ENCODE results near the gene SLC47A1.

The SLC47A1 gene

DNA sequence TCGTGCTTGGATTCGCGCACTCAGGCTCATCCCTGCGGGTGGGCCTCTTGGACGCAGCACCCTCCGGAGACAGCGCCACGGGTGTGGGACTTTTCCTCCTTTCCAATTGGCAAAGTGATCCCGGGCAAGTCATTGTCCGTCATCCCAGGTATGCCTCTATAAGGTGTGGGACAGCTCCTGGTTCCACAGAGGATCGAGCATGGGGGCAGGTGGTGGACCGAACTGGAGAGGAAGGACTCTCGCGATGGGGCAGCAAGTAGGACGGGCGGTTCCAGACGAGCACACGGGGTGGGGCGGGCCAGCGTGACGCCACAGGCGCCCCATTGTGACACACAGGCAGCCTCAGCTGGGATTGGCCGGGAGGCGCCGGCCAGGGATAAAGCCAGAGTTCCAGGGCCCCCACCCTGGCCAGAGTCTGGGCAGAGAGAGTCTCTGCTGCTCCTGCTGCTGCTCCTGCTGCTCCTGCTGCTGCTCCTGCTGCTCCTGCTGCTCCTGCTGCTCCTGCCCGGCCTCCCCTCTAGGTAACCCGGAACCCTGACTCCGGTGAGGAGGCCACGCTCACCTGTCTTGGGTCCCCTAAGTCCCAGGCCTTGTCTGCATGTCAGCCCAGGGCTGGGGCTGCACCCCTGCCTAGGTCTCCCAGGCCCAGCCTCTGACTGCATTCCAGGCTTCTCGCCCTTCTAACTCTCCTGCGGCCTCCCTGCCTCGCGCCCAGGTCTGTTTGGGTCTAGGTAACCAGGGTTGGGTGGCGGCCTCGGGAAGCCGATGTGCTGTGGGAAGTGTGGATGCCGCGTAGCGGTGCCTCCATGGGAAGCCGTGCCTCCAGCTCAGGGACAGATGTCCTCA is 38.5 kb upstream of the SLC47A1 start:
- Histone ChIP-seq H4K5ac (ENCODE audit: low read length) (no peak overlapping the region), H2BK15ac (replicated peaks; ENCODE audit: low read depth) (no peak overlapping the region), H3K27me3 (ENCODE audit: insufficient read depth, low read length, poor library complexity) (no peaks in the 10 kb centered on the region), H3K79me2 (ENCODE audit: control insufficient read depth, insufficient read depth, low read length) (no peaks in the 10 kb centered on the region), H3K4me3 (ENCODE audit: low read length) (no peak overlapping the region), H3K9ac (ENCODE audit: low read length) (no peak overlapping the region), H3K36me3 (ENCODE audit: control insufficient read depth, insufficient read depth, low read length) (no peaks in the 10 kb centered on the region), H3K4me1 (ENCODE audit: control insufficient read depth, low read depth, low read length) (no peaks in the 10 kb centered on the region), H3K4me2 (ENCODE audit: low read length) (no peak overlapping the region), H3K18ac (ENCODE audit: low read length) (no peak overlapping the region), H2BK5ac (ENCODE audit: low read length) (no peak overlapping the region), H3K27ac (ENCODE audit: low read depth, low read length) (no peak overlapping the region), H2BK120ac (ENCODE audit: low read depth, low read length) (no peak overlapping the region), H3K23ac (ENCODE audit: low read length) (no peak overlapping the region), H3K79me1 (ENCODE audit: low read length) (no peaks in the 10 kb centered on the region), H3K56ac (ENCODE audit: low read length) (peak overlapping the region; percentile 58), H3K4ac (ENCODE audit: low read depth, low read length) (no peak overlapping the region), H4K8ac (ENCODE audit: low read depth, low read length) (no peak overlapping the region), H2AK5ac (ENCODE audit: low read length) (no peak overlapping the region)
- WGBS (ENCODE audit: extremely low coverage, insufficient coverage, low lambda C conversion rate) = no CpG with 5 or more reads among the region's 40 CpGs
- no peak for DNase-seq

DNA sequence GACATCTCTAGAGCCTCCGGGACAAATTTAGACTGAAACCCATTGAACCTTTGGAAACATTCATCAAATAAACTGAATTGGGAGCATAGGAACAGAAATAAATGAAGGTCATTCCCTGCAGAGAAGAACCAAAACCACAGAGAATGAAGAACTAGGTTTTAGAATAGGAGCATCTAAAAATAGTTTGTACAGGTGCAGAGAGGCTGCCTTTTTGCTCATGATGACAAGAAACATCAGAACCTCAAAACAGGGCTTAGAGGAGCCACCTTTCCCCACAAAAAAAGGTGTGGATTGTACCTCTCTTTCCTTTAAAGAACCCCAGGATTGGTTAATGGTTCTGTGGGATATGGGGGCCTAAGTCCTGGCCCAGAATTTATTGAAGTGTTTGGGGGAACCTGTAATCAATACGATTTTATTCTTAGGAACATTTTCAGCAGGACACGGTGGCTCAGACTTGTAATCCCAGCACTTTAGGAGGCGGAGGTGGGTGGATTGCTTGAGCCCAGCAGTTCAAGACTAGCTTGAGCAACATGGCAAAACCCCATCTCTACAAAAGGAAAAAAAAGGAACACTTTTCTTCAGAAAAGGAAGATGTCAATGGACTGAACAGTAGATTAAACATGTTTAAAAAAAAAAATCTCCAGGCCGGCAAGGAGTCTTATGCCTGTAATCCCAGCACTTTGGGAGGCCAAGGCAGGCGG is 37.7 kb upstream of the SLC47A1 start:
- H2BK5ac ChIP-seq (ENCODE audit: low read length) = no peak overlapping the region
- no peak overlapping the region for H3K27ac ChIP-seq (ENCODE audit: low read depth, low read length)
- no peak overlapping the region for H2BK15ac ChIP-seq (replicated peaks; ENCODE audit: low read depth)
- no peak overlapping the region for H3K23ac ChIP-seq (ENCODE audit: low read length)
- H3K18ac ChIP-seq (ENCODE audit: low read length) = no peak overlapping the region
- no peak overlapping the region for H4K8ac ChIP-seq (ENCODE audit: low read depth, low read length)
- H3K79me1 ChIP-seq (ENCODE audit: low read length) = no peaks in the 10 kb centered on the region
- no peak overlapping the region for H4K5ac ChIP-seq (ENCODE audit: low read length)
- H3K9ac ChIP-seq (ENCODE audit: low read length) = no peak overlapping the region
- no peak overlapping the region for H2BK120ac ChIP-seq (ENCODE audit: low read depth, low read length)
- H3K56ac ChIP-seq (ENCODE audit: low read length) = peak overlapping the region; percentile 58
- no peak overlapping the region for H3K4me3 ChIP-seq (ENCODE audit: low read length)
- WGBS (ENCODE audit: extremely low coverage, insufficient coverage, low lambda C conversion rate) = no CpG with 5 or more reads among the region's 6 CpGs
- H3K27me3 ChIP-seq (ENCODE audit: insufficient read depth, low read length, poor library complexity) = no peaks in the 10 kb centered on the region
- no peaks in the 10 kb centered on the region for H3K4me1 ChIP-seq (ENCODE audit: control insufficient read depth, low read depth, low read length)
- no peak for DNase-seq
- H3K4ac ChIP-seq (ENCODE audit: low read depth, low read length) = no peak overlapping the region
- H3K4me2 ChIP-seq (ENCODE audit: low read length) = no peak overlapping the region
- no peaks in the 10 kb centered on the region for H3K36me3 ChIP-seq (ENCODE audit: control insufficient read depth, insufficient read depth, low read length)
- H3K79me2 ChIP-seq (ENCODE audit: control insufficient read depth, insufficient read depth, low read length) = no peaks in the 10 kb centered on the region
- no peak overlapping the region for H2AK5ac ChIP-seq (ENCODE audit: low read length)

- H3K9ac ChIP-seq (ENCODE audit: low read length) = no peak overlapping the region
- no peak overlapping the region for H4K5ac ChIP-seq (ENCODE audit: low read length)
- DNase-seq = no peak
- H2BK15ac ChIP-seq (replicated peaks; ENCODE audit: low read depth) = no peak overlapping the region
- no peaks in the 10 kb centered on the region for H3K79me2 ChIP-seq (ENCODE audit: control insufficient read depth, insufficient read depth, low read length)
- no peaks in the 10 kb centered on the region for H3K36me3 ChIP-seq (ENCODE audit: control insufficient read depth, insufficient read depth, low read length)
- no peaks in the 10 kb centered on the region for H3K79me1 ChIP-seq (ENCODE audit: low read length)
- no peak overlapping the region for H3K4ac ChIP-seq (ENCODE audit: low read depth, low read length)
- no peak overlapping the region for H3K56ac ChIP-seq (ENCODE audit: low read length)
- no peak overlapping the region for H3K4me2 ChIP-seq (ENCODE audit: low read length)
- H3K27me3 ChIP-seq (ENCODE audit: insufficient read depth, low read length, poor library complexity) = no peaks in the 10 kb centered on the region
- no peak overlapping the region for H2BK120ac ChIP-seq (ENCODE audit: low read depth, low read length)
- no peak overlapping the region for H2AK5ac ChIP-seq (ENCODE audit: low read length)
- no peaks in the 10 kb centered on the region for H3K4me1 ChIP-seq (ENCODE audit: control insufficient read depth, low read depth, low read length)
- no peak overlapping the region for H3K23ac ChIP-seq (ENCODE audit: low read length)
- H2BK5ac ChIP-seq (ENCODE audit: low read length) = no peak overlapping the region
- H3K18ac ChIP-seq (ENCODE audit: low read length) = no peak overlapping the region
- no peak overlapping the region for H4K8ac ChIP-seq (ENCODE audit: low read depth, low read length)
- H3K4me3 ChIP-seq (ENCODE audit: low read length) = no peak overlapping the region
- no peak overlapping the region for H3K27ac ChIP-seq (ENCODE audit: low read depth, low read length)
Measured at GRCh38 chr17:19497624-19498023, 36.0 kb upstream of the SLC47A1 start.

DNA sequence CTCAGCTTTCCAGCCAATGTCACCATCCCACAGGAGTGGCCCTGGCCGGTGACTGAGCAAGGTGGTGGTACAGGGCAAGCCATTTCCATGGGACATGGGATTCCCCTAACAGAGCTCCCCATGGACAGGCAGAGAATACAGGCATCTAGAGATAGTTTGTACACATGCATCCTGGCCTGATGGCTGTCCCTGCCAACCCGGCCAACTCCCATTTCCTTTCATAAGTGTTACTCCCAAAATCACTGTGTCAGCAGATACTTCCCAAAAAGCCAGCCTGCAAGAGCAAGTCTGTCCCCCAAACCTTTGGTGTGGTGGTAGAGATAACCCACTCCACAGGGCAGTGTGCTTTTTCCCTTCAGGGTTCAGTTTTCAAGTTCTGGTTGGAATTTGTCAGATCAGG is 32.4 kb upstream of the SLC47A1 start:
- Histone ChIP-seq H3K56ac (ENCODE audit: low read length) (no peak overlapping the region), H3K23ac (ENCODE audit: low read length) (no peak overlapping the region)
- no peak for DNase-seq

DNA sequence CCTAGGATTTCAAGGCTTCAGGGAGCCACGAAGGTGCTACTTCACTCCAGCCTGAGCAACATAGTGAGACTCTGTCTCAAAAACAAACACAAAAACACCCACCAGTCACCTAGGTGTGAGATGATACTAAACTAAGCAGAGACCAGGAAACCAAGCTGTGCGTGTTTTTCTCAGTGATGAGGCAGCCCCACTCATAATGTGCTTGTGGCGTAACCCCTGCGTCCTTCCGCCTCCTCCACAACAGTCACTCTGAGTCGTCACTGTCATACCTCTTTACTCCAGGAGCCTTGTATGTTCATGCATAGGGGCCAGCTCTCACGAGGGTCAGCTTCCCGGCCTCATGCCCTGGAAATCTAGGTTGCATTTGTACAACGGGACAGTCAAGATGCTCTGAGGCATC is 31.1 kb upstream of the SLC47A1 start:
- no peak overlapping the region for H2AK5ac ChIP-seq (ENCODE audit: low read length)
- DNase-seq = no peak
- H4K8ac ChIP-seq (ENCODE audit: low read depth, low read length) = no peak overlapping the region
- H3K79me1 ChIP-seq (ENCODE audit: low read length) = no peaks in the 10 kb centered on the region
- no peak overlapping the region for H4K5ac ChIP-seq (ENCODE audit: low read length)
- H3K56ac ChIP-seq (ENCODE audit: low read length) = no peak overlapping the region
- no peak overlapping the region for H2BK5ac ChIP-seq (ENCODE audit: low read length)
- no peaks in the 10 kb centered on the region for H3K27me3 ChIP-seq (ENCODE audit: insufficient read depth, low read length, poor library complexity)
- H3K79me2 ChIP-seq (ENCODE audit: control insufficient read depth, insufficient read depth, low read length) = no peaks in the 10 kb centered on the region
- no peak overlapping the region for H3K23ac ChIP-seq (ENCODE audit: low read length)
- H3K18ac ChIP-seq (ENCODE audit: low read length) = no peak overlapping the region
- H2BK15ac ChIP-seq (replicated peaks; ENCODE audit: low read depth) = no peak overlapping the region
- H3K27ac ChIP-seq (ENCODE audit: low read depth, low read length) = no peak overlapping the region
- no CpG with 5 or more reads among the region's 9 CpGs for WGBS (ENCODE audit: extremely low coverage, insufficient coverage, low lambda C conversion rate)
- H3K4ac ChIP-seq (ENCODE audit: low read depth, low read length) = no peak overlapping the region
- H3K4me2 ChIP-seq (ENCODE audit: low read length) = no peak overlapping the region
- no peak overlapping the region for H3K4me3 ChIP-seq (ENCODE audit: low read length)
- no peak overlapping the region for H3K9ac ChIP-seq (ENCODE audit: low read length)
- no peaks in the 10 kb centered on the region for H3K4me1 ChIP-seq (ENCODE audit: control insufficient read depth, low read depth, low read length)
- H3K36me3 ChIP-seq (ENCODE audit: control insufficient read depth, insufficient read depth, low read length) = no peaks in the 10 kb centered on the region
- H2BK120ac ChIP-seq (ENCODE audit: low read depth, low read length) = no peak overlapping the region

More for the DNA sequence above, 32.4 kb upstream of the SLC47A1 start:
- Histone ChIP-seq H3K79me2 (ENCODE audit: control insufficient read depth, insufficient read depth, low read length) (no peaks in the 10 kb centered on the region), H3K4me1 (ENCODE audit: control insufficient read depth, low read depth, low read length) (no peaks in the 10 kb centered on the region), H3K9ac (ENCODE audit: low read length) (no peak overlapping the region), H3K4me2 (ENCODE audit: low read length) (no peak overlapping the region), H3K4me3 (ENCODE audit: low read length) (no peak overlapping the region), H4K8ac (ENCODE audit: low read depth, low read length) (no peak overlapping the region), H3K4ac (ENCODE audit: low read depth, low read length) (no peak overlapping the region), H3K27me3 (ENCODE audit: insufficient read depth, low read length, poor library complexity) (no peaks in the 10 kb centered on the region), H2BK5ac (ENCODE audit: low read length) (no peak overlapping the region), H2BK15ac (replicated peaks; ENCODE audit: low read depth) (no peak overlapping the region), H4K5ac (ENCODE audit: low read length) (no peak overlapping the region), H2AK5ac (ENCODE audit: low read length) (peak overlapping the region; percentile 18), H3K27ac (ENCODE audit: low read depth, low read length) (no peak overlapping the region), H3K18ac (ENCODE audit: low read length) (no peak overlapping the region), H3K36me3 (ENCODE audit: control insufficient read depth, insufficient read depth, low read length) (no peaks in the 10 kb centered on the region), H2BK120ac (ENCODE audit: low read depth, low read length) (no peak overlapping the region), H3K79me1 (ENCODE audit: low read length) (no peaks in the 10 kb centered on the region)
- WGBS (ENCODE audit: extremely low coverage, insufficient coverage, low lambda C conversion rate) = no CpG with 5 or more reads among the region's 2 CpGs

All from mesendoderm (in vitro differentiated cells).